Measurements from ENCODE around the gene ZMYND19. TPM values are rescaled to one million over a fixed set of nuclear protein-coding genes. Genes with fewer than 3 reads are reported as not detected.
"Not testable (repeated sequence)": the region's sequence is repeated elsewhere in the genome, so short reads cannot be mapped to it uniquely, and the experiment has no call there.

Gene ZMYND19
- total RNA-seq, 4 donors from 2014 or later = 5.8 to 15.2 (median 11.8) TPM

DNA sequence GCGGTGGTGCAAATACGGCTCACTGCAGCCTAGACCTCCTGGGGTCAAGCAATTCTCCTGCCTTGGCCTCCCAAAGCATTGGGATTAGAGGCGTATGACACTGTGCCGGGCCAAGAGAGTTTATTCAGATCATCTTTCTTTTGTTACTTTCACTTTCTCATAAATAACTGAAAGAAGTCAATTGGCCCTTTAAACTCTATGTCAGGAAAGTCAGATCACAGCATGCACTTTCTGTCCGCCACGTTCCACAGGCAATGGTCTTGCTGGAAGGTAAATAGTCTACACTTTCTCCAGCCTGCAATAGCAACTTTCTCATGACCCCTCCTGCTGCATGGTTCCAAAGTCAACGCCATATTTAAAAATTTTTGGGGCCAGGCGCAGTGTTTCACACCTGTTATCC, 8.6 kb upstream of the ZMYND19 start:
- H3K4me1 ChIP-seq = no peaks in the 10 kb centered on the region
- in situ Hi-C loops (cut with MboI; ENCODE audit: low sequenced_read_pairs in 4 of 4) = no loop called here
- no peak for ATAC-seq

DNA sequence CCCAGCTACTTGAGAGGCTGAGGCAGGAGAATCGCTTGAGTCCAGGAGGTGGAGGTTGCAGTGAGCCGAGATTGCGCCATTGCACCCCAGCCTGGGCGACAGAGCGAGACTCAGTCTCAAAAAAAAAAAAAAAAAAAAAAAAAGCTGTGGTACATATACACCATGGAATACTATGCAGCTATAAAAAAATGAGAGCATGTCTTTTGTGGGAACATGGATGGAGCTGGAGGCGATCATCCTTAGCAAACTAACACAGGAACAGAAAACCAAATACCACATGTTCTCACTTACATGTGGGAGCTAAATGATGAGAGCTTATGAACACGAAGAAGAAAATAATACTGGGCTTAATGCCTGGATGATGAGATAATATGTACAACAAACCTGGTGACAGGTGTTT, 6.3 kb upstream of the ZMYND19 start:
- H3K27me3 ChIP-seq; H3K4me3 ChIP-seq; H3K9me3 ChIP-seq; in situ Hi-C loops (cut with MboI; ENCODE audit: low sequenced_read_pairs in 4 of 4); ATAC-seq; DNase-seq; H3K36me3 ChIP-seq; H3K27ac ChIP-seq; H3K4me1 ChIP-seq; intact Hi-C loops (cut with DNase I; ENCODE audit: low total_unique reads): not testable (repeated sequence)

More for the DNA sequence above, 8.6 kb upstream of the ZMYND19 start:
- TF ChIP-seq, protein P1, sequence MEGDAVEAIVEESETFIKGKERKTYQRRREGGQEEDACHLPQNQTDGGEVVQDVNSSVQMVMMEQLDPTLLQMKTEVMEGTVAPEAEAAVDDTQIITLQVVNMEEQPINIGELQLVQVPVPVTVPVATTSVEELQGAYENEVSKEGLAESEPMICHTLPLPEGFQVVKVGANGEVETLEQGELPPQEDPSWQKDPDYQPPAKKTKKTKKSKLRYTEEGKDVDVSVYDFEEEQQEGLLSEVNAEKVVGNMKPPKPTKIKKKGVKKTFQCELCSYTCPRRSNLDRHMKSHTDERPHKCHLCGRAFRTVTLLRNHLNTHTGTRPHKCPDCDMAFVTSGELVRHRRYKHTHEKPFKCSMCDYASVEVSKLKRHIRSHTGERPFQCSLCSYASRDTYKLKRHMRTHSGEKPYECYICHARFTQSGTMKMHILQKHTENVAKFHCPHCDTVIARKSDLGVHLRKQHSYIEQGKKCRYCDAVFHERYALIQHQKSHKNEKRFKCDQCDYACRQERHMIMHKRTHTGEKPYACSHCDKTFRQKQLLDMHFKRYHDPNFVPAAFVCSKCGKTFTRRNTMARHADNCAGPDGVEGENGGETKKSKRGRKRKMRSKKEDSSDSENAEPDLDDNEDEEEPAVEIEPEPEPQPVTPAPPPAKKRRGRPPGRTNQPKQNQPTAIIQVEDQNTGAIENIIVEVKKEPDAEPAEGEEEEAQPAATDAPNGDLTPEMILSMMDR (IDR thresholded peaks at IDR 0.05 in 4 of 5, conservative IDR thresholded peaks at IDR 0.05 in 1 of 5) = no peak
- no peak for TF ChIP-seq POLR2A (IDR thresholded peaks at IDR 0.05)
- Histone ChIP-seq H3K36me3 (no peaks in the 10 kb centered on the region), H3K4me3 (no peak overlapping the region), H3K27ac (no peak overlapping the region), H3K27me3 (no peaks in the 10 kb centered on the region), H3K9me3 (no peaks in the 10 kb centered on the region)
- intact Hi-C loops (cut with DNase I; ENCODE audit: low total_unique reads) = no loop called here
- DNase-seq = no peak

DNA sequence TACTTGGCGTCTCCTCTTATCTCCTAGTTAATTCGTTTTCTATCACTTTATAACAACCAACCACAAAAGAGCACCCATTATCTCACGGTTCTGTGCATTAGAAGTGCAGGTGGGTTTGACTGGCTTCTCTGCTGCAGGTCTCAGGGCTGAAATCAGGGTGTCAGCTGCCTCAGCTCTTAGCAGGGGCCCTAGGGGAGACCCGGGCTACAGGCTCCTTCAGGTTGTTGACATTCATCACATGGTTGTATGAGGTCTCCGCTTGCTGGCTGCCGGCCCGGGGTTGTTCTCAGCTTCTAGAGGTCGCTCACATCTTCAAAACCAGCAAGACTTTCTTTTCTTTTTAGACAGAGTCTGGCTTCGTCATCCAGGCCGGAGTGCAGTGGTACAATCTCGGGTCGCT, 2.9 kb upstream of the ZMYND19 start:
- H3K27me3 ChIP-seq = no peaks in the 10 kb centered on the region
- H3K4me1 ChIP-seq = peaks cover 7 to 12% of the 10 kb centered on the region in 2 donors
- in situ Hi-C loops (cut with MboI; ENCODE audit: low sequenced_read_pairs in 4 of 4) = no loop called here
- DNase-seq (no peak), ATAC-seq (no peak)
- intact Hi-C loops (cut with DNase I; ENCODE audit: low total_unique reads) = no loop called here
- H3K27ac ChIP-seq = no peak overlapping the region
- no peaks in the 10 kb centered on the region for H3K9me3 ChIP-seq
- TF ChIP-seq, protein P1 (IDR thresholded peaks at IDR 0.05 in 4 of 5, conservative IDR thresholded peaks at IDR 0.05 in 1 of 5) = no peak
- TF ChIP-seq POLR2A (IDR thresholded peaks at IDR 0.05) = no peak
- no peaks in the 10 kb centered on the region for H3K36me3 ChIP-seq
- no peak overlapping the region for H3K4me3 ChIP-seq

DNA sequence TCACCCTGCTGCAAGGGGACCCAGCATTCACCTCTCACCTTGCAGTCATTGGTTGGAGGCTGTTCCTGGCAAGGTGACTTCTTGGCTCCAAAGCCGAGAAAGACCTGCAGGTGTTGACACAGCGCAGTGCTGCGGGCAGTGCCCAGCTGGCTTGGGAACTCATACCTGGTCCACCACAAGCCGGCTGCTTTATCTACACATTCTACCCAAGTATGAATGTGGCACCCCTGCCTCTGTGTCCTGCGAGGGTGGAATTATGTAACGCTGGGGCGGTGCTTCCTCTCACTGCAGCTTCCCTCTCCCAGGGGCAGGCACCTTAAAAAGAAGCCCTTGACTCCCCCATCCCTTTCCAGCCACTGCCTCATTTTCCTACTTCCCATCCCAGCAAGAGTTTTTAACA, 2.5 kb upstream of the ZMYND19 start:
- intact Hi-C loops (cut with DNase I; ENCODE audit: low total_unique reads) = no loop called here
- H3K9me3 ChIP-seq = no peaks in the 10 kb centered on the region
- H3K36me3 ChIP-seq = peaks cover 0 to 3% of the 10 kb centered on the region in 2 donors
- H3K27ac ChIP-seq = no peak overlapping the region
- peaks cover 7 to 12% of the 10 kb centered on the region in 2 donors for H3K4me1 ChIP-seq
- ATAC-seq (no peak), DNase-seq (no peak)
- in situ Hi-C loops (cut with MboI; ENCODE audit: low sequenced_read_pairs in 4 of 4) = no loop called here
- H3K27me3 ChIP-seq = no peaks in the 10 kb centered on the region
- TF ChIP-seq, protein P1 (IDR thresholded peaks at IDR 0.05 in 4 of 5, conservative IDR thresholded peaks at IDR 0.05 in 1 of 5) = no peak
- no peak for TF ChIP-seq POLR2A (IDR thresholded peaks at IDR 0.05)
- H3K4me3 ChIP-seq = no peak overlapping the region

DNA sequence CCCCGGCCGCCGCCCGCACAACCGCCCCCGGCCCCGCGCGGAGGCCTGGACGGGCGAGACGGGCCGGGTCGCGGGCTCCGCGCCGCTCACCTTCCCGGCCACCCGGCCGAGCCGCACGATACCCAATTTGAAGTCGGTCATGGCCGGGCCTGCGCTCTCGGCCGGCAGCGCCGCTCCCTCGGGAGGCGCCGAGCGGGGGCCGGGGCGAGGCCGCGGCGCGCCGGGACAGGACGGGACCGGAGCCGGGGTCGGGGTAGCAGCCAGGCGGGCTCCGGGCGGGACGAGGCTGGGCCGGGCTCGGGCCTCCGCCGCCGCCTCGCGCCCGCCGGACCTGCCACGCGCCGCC, 216 bp downstream of the ZMYND19 start:
- peak in 1 of 2 donors; percentile 31 for TF ChIP-seq POLR2A (IDR thresholded peaks at IDR 0.05)
- TF ChIP-seq, protein P1 (IDR thresholded peaks at IDR 0.05 in 4 of 5, conservative IDR thresholded peaks at IDR 0.05 in 1 of 5) = no peak
- Histone ChIP-seq H3K36me3 (peaks cover 0 to 28% of the 10 kb centered on the region in 2 donors), H3K27me3 (no peaks in the 10 kb centered on the region), H3K27ac (peak overlapping the region in 1 of 4 donors; percentile 16), H3K4me3 (peak overlapping the region in 2 of 4 donors; percentile 61 to 68), H3K4me1 (peaks cover 7 to 12% of the 10 kb centered on the region in 2 donors), H3K9me3 (no peaks in the 10 kb centered on the region)
- DNase-seq = no peak
- intact Hi-C loops (cut with DNase I; ENCODE audit: low total_unique reads) = loop anchor here (1.0 to 2.0 kb wide), 3 partner anchors 12 to 29 kb away; partner anchors contain the start of genes ARRDC1, DPH7 and EHMT1
- in situ Hi-C loops (cut with MboI; ENCODE audit: low sequenced_read_pairs in 4 of 4) = no loop called here
- peak; percentile 34 to 36 for ATAC-seq
